Suppressor macrophage (primary cell): ENCODE measurements around the gene ARFRP1.

Experiments used
- DNase-seq, 4 experiments: peaks; one replicate each; pipeline ENCODE4 v3.0.0-alpha.2; 2020 to 2022

Gene ARFRP1

GRCh38 chr20:63701329-63702035 lies 6.3 kb downstream of the ARFRP1 start:
- no peak for DNase-seq

- no peak for DNase-seq
Measured at GRCh38 chr20:63701051-63701328, 6.8 kb downstream of the ARFRP1 start.

- DNase-seq, result no peak
Measured at GRCh38 chr20:63700199-63701050, 7.4 kb downstream of the ARFRP1 start.

- DNase-seq, result no peak
Measured at GRCh38 chr20:63699466-63700198, 8.1 kb downstream of the ARFRP1 start.

GRCh38 chr20:63698739-63699465 lies 8.9 kb downstream of the ARFRP1 start:
- DNase-seq, result no peak

GRCh38 chr20:63697868-63698545 lies 9.8 kb downstream of the ARFRP1 start:
- DNase-seq, result no peak

GRCh38 chr20:63697357-63697867 lies 10.4 kb downstream of the ARFRP1 start:
- DNase-seq, result no peak

- no peak for DNase-seq
Measured at GRCh38 chr20:63696628-63697356, 11.0 kb downstream of the ARFRP1 start, which contains the start of gene TNFRSF6B. Gene TNFRSF6B (plus strand): TSS chr20:63696652. CDS start chr20:63696768, 116 bp downstream.

GRCh38 chr20:63696306-63696627 lies 11.5 kb downstream of the ARFRP1 start:
- peak in 3 of 4 experiments; percentile 32 to 46 (median 35) for DNase-seq

- DNase-seq, result no peak
Measured at GRCh38 chr20:63695424-63696305, 12.1 kb downstream of the ARFRP1 start.

- DNase-seq, result no peak
Measured at GRCh38 chr20:63694584-63695423, 13.0 kb downstream of the ARFRP1 start.

GRCh38 chr20:63693733-63694583 lies 13.8 kb downstream of the ARFRP1 start:
- DNase-seq, result no peak

- DNase-seq, result no peak
Measured at GRCh38 chr20:63693083-63693732, 14.6 kb downstream of the ARFRP1 start.

GRCh38 chr20:63692436-63693082 lies 15.2 kb downstream of the ARFRP1 start:
- no peak for DNase-seq

GRCh38 chr20:63691711-63692435 lies 15.9 kb downstream of the ARFRP1 start:
- no peak for DNase-seq
